Measurements from ENCODE around the gene GBA3.

- no peak for TF ChIP-seq CTCF (conservative IDR thresholded peaks at IDR 0.05; ENCODE audit: low read depth in 2 of 2)
- TF ChIP-seq EZH2 (IDR thresholded peaks at IDR 0.05; ENCODE audit: low read depth, unreplicated experiment), result no peak
- no peak for TF ChIP-seq CREB1 (CRISPR knock-in tag; IDR thresholded peaks at IDR 0.05; ENCODE audit: low read depth)
- no peak for TF ChIP-seq POLR2AphosphoS5 (IDR thresholded peaks at IDR 0.05; ENCODE audit: low read depth)
- no peak for TF ChIP-seq REST (IDR thresholded peaks at IDR 0.05; ENCODE audit: unreplicated experiment)
- TF ChIP-seq ZNF331 (CRISPR knock-in tag; IDR thresholded peaks at IDR 0.05; ENCODE audit: low read depth), result no peak
- no peak for TF ChIP-seq EZH2phosphoT487 (IDR thresholded peaks at IDR 0.05; ENCODE audit: unreplicated experiment)
- no peak for TF ChIP-seq JUNB (IDR thresholded peaks at IDR 0.05; ENCODE audit: unreplicated experiment)
- no peak for TF ChIP-seq ETS1 (IDR thresholded peaks at IDR 0.05)
- TF ChIP-seq STAT1 (IDR thresholded peaks at IDR 0.05; ENCODE audit: unreplicated experiment), result no peak
These were observed 61.4 kb downstream of the GBA3 start for GRCh38 chr4:22754116-22754515.
